ENCODE measurements around the gene LMF1. TPM values are rescaled to one million over a fixed set of nuclear protein-coding genes. Genes with fewer than 3 reads are reported as not detected.

The LMF1 gene
- total and polyA plus RNA-seq, 2 of the 8 experiments (the other 6 are each of a cell fraction or from before 2014, with no cell fraction given): 3.5 to 9.1 TPM

DNA sequence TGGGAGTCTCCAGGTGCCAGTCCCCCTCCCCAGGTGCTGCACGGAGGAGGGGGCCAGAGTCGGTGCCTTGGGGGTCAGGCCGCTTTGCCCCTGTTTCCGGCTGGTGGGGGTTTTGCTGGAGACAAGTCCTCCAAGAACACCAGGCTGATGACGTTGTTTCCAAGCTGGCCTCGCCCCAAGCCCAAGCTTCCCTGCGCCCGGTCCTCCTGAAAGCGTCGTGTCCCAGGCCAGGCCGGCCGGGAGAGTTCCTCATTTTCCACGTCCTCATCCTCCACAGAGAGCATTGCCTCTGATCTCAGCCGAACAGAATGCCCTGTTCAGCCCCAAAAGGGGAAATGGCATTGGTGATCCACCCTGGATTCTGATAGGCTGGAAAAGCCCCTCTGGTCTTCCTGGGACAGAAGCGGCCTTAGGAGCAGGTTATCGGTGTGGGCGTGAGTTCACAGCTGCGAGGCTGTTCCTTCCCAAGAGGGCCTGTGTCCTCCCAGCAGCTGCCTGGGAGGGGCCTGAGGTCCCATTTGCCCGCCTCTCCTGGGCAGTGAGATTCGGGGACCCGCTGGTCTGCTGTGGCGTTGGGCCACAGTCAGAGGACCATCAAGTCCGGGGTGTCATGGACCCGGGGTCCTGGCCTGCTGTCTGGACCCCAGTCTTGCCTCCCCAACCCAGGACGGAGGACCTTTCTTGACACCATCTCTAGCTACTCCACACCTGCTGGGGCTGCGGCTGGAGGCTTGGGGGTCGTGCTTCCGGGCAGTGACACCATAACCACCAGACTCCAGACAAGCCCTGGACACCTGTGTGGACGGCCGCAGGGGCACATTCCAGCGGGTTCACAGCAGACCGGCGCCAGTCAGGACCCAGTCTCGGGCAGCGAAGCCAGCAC is 17.9 kb upstream of the LMF1 start (continued):
- no peak for TF ChIP-seq MAX (IDR thresholded peaks at IDR 0.05)
- TF ChIP-seq JUND (IDR thresholded peaks at IDR 0.05; ENCODE audit: low read length): no peak

Measured in H1 (cell line).